ENCODE measurements around the gene BDKRB2.

BDKRB2 gene

DNA sequence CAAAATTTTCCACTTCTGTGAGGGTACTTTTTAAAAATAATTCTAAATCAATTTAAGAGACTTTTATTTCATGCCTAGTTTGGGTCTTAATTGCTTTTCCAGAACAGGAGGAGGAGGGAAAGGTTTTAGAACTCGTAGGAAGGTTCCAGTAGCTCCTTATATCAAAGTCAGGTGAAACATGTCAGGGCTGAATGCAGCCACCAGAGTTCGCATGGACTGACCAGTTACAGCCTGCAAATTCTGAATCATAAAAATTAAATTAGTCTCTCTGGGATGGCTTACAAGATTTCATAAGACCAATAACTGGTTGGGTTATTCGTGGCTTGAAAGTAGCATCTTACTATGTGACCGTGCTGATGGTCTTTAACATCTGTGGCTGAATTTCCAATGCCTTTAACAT is 51.8 kb downstream of the BDKRB2 start:
- TF ChIP-seq REST (IDR thresholded peaks at IDR 0.05; ENCODE audit: insufficient read depth in 1 of 2, low read depth in 2 of 2, low read length in 2 of 2) (no peak), FOXP2 (optimal IDR thresholded peaks at IDR 0.05; ENCODE audit: borderline replicate concordance, extremely low read depth, extremely low read length, insufficient read depth) (no peak), SIN3A (IDR thresholded peaks at IDR 0.05; ENCODE audit: borderline replicate concordance, insufficient read depth, low read length) (no peak), POLR2AphosphoS5 (IDR thresholded peaks at IDR 0.05; ENCODE audit: low read depth, low read length) (no peak), TAF1 (IDR thresholded peaks at IDR 0.05; ENCODE audit: borderline replicate concordance, insufficient read depth, low read length) (no peak)

- TF ChIP-seq POLR2AphosphoS5 (IDR thresholded peaks at IDR 0.05; ENCODE audit: low read depth, low read length) (no peak), SIN3A (IDR thresholded peaks at IDR 0.05; ENCODE audit: borderline replicate concordance, insufficient read depth, low read length) (no peak), FOXP2 (optimal IDR thresholded peaks at IDR 0.05; ENCODE audit: borderline replicate concordance, extremely low read depth, extremely low read length, insufficient read depth) (no peak), REST (IDR thresholded peaks at IDR 0.05; ENCODE audit: insufficient read depth in 1 of 2, low read depth in 2 of 2, low read length in 2 of 2) (no peak), TAF1 (IDR thresholded peaks at IDR 0.05; ENCODE audit: borderline replicate concordance, insufficient read depth, low read length) (no peak)
Measured at GRCh38 chr14:96257056-96257455, 52.4 kb downstream of the BDKRB2 start.

DNA sequence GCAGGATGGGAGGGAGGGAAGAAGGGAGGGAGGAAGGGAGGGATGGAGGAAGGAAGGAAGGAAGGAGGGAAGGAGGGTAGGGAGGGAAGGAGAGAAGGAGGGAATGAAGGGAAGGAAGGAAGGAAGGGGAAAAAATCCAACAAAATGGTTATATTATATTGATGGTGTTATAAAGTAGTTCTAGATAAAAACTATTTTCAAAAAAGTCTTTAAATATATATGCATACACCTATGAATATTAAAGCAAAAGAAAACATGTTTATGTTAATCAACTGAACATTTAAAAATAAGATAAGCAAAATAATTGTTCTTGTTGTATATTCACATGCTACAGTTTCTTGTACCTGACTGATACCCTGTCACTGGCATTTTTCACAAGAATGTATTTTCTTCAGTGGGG is 53.3 kb downstream of the BDKRB2 start:
- TF ChIP-seq TAF1 (IDR thresholded peaks at IDR 0.05; ENCODE audit: borderline replicate concordance, insufficient read depth, low read length) (no peak), REST (IDR thresholded peaks at IDR 0.05; ENCODE audit: insufficient read depth in 1 of 2, low read depth in 2 of 2, low read length in 2 of 2) (no peak), SIN3A (IDR thresholded peaks at IDR 0.05; ENCODE audit: borderline replicate concordance, insufficient read depth, low read length) (no peak), POLR2AphosphoS5 (IDR thresholded peaks at IDR 0.05; ENCODE audit: low read depth, low read length) (no peak), FOXP2 (optimal IDR thresholded peaks at IDR 0.05; ENCODE audit: borderline replicate concordance, extremely low read depth, extremely low read length, insufficient read depth) (no peak)

- TF ChIP-seq POLR2AphosphoS5 (IDR thresholded peaks at IDR 0.05; ENCODE audit: low read depth, low read length) (no peak), REST (IDR thresholded peaks at IDR 0.05; ENCODE audit: insufficient read depth in 1 of 2, low read depth in 2 of 2, low read length in 2 of 2) (no peak), SIN3A (IDR thresholded peaks at IDR 0.05; ENCODE audit: borderline replicate concordance, insufficient read depth, low read length) (no peak), TAF1 (IDR thresholded peaks at IDR 0.05; ENCODE audit: borderline replicate concordance, insufficient read depth, low read length) (no peak), FOXP2 (optimal IDR thresholded peaks at IDR 0.05; ENCODE audit: borderline replicate concordance, extremely low read depth, extremely low read length, insufficient read depth) (no peak)
Measured at GRCh38 chr14:96260341-96260821, 55.7 kb downstream of the BDKRB2 start.

DNA sequence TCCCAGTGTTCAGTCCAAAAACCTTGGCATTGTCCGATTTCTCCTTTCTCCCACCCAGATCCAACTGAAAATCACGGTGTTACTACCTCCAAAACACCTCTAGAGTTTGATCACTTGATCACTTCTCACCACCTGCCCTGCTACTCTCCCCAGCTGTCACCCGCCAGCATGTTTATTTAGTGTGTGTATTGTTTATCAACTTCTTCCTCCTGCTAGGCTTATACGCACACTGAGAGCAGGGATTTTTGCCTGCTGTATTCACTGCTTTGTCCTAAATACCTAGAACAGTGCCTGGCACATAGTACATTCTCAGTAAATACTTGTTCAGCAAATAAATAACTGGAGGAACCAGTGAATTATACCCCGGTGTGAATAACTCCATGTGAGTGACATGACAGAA is 56.4 kb downstream of the BDKRB2 start:
- TF ChIP-seq SIN3A (IDR thresholded peaks at IDR 0.05; ENCODE audit: borderline replicate concordance, insufficient read depth, low read length) = no peak
- no peak for TF ChIP-seq REST (IDR thresholded peaks at IDR 0.05; ENCODE audit: insufficient read depth in 1 of 2, low read depth in 2 of 2, low read length in 2 of 2)
- no peak for TF ChIP-seq TAF1 (IDR thresholded peaks at IDR 0.05; ENCODE audit: borderline replicate concordance, insufficient read depth, low read length)

Data from PFSK-1 (cell line).